ENCODE results near the gene SHISA6.

DNA sequence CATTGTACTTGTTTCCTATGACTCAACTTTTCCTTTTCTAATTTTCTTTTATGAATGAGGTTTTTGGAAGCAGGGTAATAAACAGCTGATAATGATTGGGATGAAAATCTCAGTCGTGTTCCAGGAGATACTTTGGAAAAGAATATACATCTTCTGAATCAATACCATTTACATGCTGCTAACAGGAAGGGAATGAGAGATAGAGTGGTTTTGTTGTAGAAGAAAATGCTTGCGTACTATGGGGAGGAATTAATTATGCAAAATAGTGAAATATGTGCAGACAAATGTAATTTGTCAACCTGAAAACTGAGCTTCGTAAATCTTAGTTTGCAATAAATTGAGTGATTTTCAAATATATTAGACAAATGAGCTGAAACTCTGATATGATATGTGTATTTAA, 24.0 kb upstream of the SHISA6 start:
- TF ChIP-seq, protein P1, sequence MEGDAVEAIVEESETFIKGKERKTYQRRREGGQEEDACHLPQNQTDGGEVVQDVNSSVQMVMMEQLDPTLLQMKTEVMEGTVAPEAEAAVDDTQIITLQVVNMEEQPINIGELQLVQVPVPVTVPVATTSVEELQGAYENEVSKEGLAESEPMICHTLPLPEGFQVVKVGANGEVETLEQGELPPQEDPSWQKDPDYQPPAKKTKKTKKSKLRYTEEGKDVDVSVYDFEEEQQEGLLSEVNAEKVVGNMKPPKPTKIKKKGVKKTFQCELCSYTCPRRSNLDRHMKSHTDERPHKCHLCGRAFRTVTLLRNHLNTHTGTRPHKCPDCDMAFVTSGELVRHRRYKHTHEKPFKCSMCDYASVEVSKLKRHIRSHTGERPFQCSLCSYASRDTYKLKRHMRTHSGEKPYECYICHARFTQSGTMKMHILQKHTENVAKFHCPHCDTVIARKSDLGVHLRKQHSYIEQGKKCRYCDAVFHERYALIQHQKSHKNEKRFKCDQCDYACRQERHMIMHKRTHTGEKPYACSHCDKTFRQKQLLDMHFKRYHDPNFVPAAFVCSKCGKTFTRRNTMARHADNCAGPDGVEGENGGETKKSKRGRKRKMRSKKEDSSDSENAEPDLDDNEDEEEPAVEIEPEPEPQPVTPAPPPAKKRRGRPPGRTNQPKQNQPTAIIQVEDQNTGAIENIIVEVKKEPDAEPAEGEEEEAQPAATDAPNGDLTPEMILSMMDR (IDR thresholded peaks at IDR 0.05; ENCODE audit: insufficient read depth, low read length, poor library complexity, severe bottlenecking), result no peak
- no peak for TF ChIP-seq EZH2phosphoT487 (conservative IDR thresholded peaks at IDR 0.05; ENCODE audit: low read length)

Data from SU-DHL-6 (cell line).